ENCODE measurements around the gene JHY. TPM values are rescaled to one million over a fixed set of nuclear protein-coding genes. Genes with fewer than 3 reads are reported as not detected.
"Not testable (repeated sequence)": the region's sequence is repeated elsewhere in the genome, so short reads cannot be mapped to it uniquely, and the experiment has no call there.

Gene JHY
- 13.7 TPM for polyA plus RNA-seq (ENCODE audit: insufficient read length)
- long read RNA-seq, donor 1 = 0 reads
- long read RNA-seq, donor 2, partial matches to known transcripts = 0 of 1 reads
- long read RNA-seq, donor 2, other reads (novel, unspliced or antisense) = 0 of 1 reads
- long read RNA-seq, donor 3, partial matches to known transcripts = 0 of 2 reads
- long read RNA-seq, donor 3, other reads (novel, unspliced or antisense) = 0 of 2 reads
- long read RNA-seq, donor 4 = 0 reads
- long read RNA-seq, donor 5, partial matches to known transcripts = 0 of 2 reads
- long read RNA-seq, donor 5, other reads (novel, unspliced or antisense) = 0 of 2 reads
- long read RNA-seq, donor 6, partial matches to known transcripts = 0 of 1 reads
- long read RNA-seq, donor 6, other reads (novel, unspliced or antisense) = 0 of 1 reads
- long read RNA-seq, donor 7, partial matches to known transcripts = 0 of 3 reads
- long read RNA-seq, donor 7, other reads (novel, unspliced or antisense) = 0 of 3 reads
- long read RNA-seq, donor 8, partial matches to known transcripts = 0 of 1 reads
- long read RNA-seq, donor 8, other reads (novel, unspliced or antisense) = 0 of 1 reads

GRCh38 chr11:122882189-122882856, at the start of gene JHY:
TSS of gene JHY (plus strand) at chr11:122882759. CDS start at chr11:122885850, 3,091 bp downstream.
- no peak for DNase-seq

GRCh38 chr11:122833846-122834464, 48.6 kb upstream of the JHY start:
- no peak for DNase-seq

GRCh38 chr11:122836916-122837315, 45.6 kb upstream of the JHY start:
- DNase-seq = no peak

GRCh38 chr11:122837528-122838346, 44.8 kb upstream of the JHY start:
- DNase-seq = no peak

GRCh38 chr11:122843281-122844141, 39.0 kb upstream of the JHY start:
- DNase-seq = no peak

GRCh38 chr11:122847466-122847865, 35.1 kb upstream of the JHY start:
- no peak for DNase-seq

GRCh38 chr11:122848186-122848585, 34.4 kb upstream of the JHY start:
- no peak for DNase-seq

- peak; percentile 22 for DNase-seq
Measured at GRCh38 chr11:122850076-122850631, 32.4 kb upstream of the JHY start.

GRCh38 chr11:122851366-122851966, 31.1 kb upstream of the JHY start:
- no peak for DNase-seq

GRCh38 chr11:122852074-122852795, 30.3 kb upstream of the JHY start:
- no peak for DNase-seq

GRCh38 chr11:122852796-122853160, 29.8 kb upstream of the JHY start:
- no peak for DNase-seq

GRCh38 chr11:122853261-122853660, 29.3 kb upstream of the JHY start:
- no peak for DNase-seq

- peak; percentile 82 for DNase-seq
Measured at GRCh38 chr11:122853971-122854446, 28.6 kb upstream of the JHY start.

- no peak for DNase-seq
Measured at GRCh38 chr11:122861631-122862030, 20.9 kb upstream of the JHY start.

- DNase-seq = no peak
Measured at GRCh38 chr11:122862091-122862490, 20.5 kb upstream of the JHY start.

GRCh38 chr11:122863154-122863553, 19.4 kb upstream of the JHY start:
- DNase-seq = not testable (repeated sequence)

GRCh38 chr11:122863704-122864326, 18.7 kb upstream of the JHY start:
- peak; percentile 46 for DNase-seq

- DNase-seq = no peak
Measured at GRCh38 chr11:122864386-122865115, 18.0 kb upstream of the JHY start.
